NCI-H1417 (cell line): ENCODE data around the gene MLF1.

ENCODE experiments used
- DNase-seq, 3 experiments: peaks; one replicate each; lab custom pipeline; 2025; lab: John Stamatoyannopoulos, UW

The MLF1 gene

GRCh38 chr3:158574646-158575045 lies 3.7 kb downstream of the MLF1 start:
- no peak for DNase-seq

- no peak for DNase-seq
These were observed 19.2 kb downstream of the MLF1 start for GRCh38 chr3:158590223-158590622.

DNA sequence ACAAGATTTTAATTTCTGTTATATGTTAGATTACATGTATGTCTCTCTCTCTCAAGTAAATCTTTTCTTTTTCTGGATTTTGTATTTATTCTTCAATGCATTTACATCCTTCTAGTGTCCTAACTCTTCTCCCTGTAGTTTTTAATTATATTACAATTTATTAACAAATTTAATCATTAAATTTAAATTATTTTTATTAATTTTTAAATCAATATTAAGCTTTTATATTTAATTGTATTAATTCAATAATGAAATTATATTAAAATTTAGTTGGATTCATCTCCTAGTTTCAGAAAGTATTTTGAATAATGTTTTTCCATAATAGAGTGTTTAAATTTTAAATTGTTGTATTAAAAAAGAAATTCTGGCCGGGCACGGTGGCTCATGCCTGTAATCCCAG lies 29.8 kb downstream of the MLF1 start:
- no peak for DNase-seq

DNA sequence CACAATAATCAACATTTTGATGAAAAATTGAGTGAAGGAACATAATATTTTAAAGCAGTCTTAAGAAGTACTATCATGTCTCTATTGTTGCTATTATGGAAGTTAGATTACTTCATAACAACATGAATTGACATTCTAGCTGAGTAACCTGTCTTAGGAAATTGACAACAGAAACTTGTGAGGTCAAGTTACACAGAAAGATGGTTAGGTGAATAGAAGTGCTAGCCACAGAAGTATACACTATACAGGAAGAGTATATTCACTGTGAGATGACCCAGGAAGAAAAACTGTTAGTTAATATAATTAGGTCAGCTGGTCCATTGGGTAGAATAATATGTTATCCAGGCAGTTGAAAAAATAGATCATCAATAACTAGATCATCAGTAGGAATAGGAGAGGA lies 31.2 kb downstream of the MLF1 start:
- no peak for DNase-seq

DNA sequence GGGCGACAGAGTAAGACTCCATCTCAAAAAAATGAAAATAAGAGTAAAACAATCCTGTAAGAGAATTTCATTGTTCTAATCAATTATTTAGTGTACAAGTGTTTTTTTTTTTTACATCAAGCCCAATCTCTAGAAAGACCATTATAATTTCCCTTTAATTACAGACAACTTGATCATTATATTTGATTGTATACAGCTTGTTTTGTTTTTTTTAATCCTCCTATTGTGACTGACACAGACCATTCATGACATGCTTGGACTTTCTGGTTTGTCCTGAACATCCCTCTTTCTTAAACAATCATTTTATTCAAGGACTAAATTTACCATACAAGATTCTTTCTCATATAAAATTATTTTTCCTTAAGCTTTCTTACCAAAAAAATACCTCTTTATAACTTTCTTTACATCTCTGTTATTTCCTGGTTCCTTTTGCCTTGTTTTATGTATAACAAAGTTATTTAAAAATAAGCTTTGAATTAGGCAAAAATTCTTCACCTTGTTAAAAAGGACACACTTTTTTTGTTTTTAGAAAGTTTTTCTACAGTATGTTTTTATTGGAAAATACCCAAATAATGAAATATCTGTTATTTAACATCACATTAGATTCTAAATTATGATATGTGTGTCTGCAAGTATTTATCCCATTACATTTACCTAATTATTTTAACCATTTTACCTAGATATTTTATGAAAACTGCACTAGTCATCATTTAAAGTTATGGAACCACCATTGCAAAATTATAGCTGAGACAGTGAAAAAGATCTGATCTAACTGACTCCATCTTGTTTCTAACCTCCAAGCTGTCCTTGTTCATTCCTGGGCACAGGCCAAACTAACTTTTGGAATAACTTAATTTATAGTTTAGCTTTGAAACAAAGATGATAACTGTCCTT lies 47.2 kb downstream of the MLF1 start:
- DNase-seq, result no peak

DNA sequence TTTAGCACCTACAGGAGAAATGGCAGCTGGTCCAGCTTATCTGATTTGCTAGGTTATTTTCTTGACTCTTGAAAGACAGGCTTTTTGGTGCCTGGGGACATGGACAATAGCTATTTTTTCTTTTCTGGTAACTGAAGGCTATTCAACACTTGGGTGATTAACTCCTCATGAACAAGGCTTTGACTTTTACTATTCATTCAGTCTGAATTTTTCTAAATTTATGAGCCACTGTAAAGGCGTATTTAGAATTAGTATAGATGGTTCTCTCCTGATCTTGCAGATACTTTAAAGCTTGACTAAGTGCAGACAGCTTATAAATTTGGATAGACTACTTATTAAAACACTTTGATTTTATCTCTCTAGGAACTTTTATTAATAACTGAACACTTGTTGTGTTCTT lies 54.9 kb downstream of the MLF1 start:
- DNase-seq, result no peak

GRCh38 chr3:158631981-158632380 lies 61.0 kb downstream of the MLF1 start:
- no peak for DNase-seq

DNA sequence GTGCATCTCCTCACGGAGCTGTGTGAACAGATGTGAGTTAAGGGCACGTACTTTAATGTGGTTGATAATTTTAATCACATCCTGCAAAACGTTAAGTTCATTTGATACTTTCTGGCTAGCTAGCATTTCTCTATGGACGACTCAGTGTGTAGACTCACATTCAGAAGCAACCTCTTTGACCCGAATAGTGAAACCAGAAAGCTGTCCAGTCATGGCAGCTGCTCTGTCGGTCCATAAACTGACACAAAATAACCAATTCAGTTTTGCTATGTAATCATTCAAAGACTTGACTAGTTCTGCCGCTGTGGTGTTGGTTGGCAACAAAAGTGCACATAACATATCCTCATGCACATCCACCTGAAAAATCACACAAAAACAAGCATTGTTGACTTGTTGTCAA lies 69.7 kb downstream of the MLF1 start:
- DNase-seq, result no peak

DNA sequence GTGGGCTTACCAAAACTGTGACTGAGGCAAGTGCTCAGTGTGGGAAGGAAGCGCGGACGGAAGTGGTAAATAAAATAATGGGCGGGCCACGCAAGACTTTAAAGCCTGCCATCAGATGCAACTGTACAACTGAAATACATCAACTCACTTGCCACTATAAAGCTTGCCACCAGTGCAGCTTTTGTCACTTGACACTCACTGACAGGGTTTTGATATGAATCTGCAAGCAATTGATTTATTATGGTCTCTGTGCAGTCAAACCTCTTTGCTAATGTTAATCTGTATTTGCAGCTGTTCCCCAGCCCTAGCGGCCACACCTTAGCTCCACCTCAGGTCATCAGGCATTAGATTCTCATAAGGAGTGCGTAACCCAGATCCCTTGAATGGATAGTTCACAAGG lies 71.0 kb downstream of the MLF1 start:
- DNase-seq, result no peak

DNA sequence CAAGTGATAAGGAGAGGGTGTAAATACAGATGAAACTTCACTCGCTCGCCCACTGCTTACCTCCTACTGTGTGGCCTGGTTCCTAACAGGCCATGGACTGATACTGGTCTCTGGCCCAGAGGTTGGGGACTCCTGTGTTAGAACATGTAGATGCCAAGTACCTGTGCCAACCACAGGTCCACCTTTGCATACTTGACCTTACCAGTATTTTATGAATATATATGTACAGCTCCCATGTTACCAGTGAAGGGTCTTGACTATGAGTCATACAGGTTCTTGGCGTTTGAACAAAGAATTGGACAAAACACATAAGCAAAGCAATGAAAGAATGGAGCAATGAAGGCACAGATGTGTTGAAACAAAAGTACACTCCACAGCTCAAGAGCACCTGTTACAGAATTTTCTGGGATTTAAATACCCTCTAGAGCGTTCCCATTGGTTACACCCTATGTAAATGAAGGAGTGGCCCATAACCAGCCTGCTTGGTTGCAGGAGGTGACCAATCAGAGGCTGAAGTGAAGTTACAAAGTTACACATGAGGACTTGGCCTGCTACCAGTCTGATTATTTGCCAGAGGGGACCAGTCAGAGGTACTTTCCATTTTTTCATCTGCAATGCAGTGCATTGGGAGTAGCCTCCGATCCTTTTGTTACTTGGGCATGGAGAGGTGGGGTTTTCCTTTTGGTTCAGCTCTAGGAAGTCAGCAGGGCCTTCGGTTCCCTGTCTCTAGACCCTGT lies 71.6 kb downstream of the MLF1 start:
- DNase-seq, result no peak

GRCh38 chr3:158644345-158644908 lies 73.4 kb downstream of the MLF1 start, which contains the start of gene GFM1:
Gene GFM1 (plus strand): TSS chr3:158644527. CDS start chr3:158644635, 108 bp downstream.
- peak; percentile 93 to 99 (median 98) for DNase-seq

GRCh38 chr3:158649791-158650190 lies 78.8 kb downstream of the MLF1 start:
- no peak for DNase-seq

DNA sequence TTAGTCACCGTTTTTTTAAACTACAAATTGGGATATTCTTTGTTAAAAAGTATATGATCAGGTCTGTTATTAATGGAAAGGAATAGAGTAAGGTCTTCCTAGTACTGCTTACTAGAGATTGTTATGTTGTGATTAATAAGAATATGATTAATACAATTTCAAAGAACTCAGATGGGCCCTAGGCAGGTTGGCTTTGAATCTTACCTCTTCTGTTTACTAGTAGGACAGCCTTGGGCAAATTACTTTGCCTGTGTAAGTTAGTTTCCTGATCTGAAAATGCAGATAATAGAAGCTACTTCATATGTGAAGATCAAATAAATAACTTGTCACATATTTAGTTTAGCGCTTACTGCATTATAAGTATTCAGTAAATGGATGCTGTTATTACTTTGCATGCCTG lies 80.2 kb downstream of the MLF1 start:
- no peak for DNase-seq

GRCh38 chr3:158652463-158652862 lies 81.5 kb downstream of the MLF1 start:
- DNase-seq, result peak in 1 of 3 experiments; percentile 27
